Mucosa of rectum (tissue), 2 donors: ENCODE measurements around the gene EVX2.

Experiments used
- H3K27ac ChIP-seq, 2 donors: one replicate each; pipeline ENCODE4 v1.7.0; 2013; ENCODE audit warnings: inconsistent platforms in 2 of 2, low read depth in 2 of 2, low read length in 2 of 2
- H3K27me3 ChIP-seq, 2 donors: one replicate each; pipeline ENCODE4 v1.7.0; 2013; ENCODE audit warnings: low read length in 2 of 2; ENCODE audit not compliant: control insufficient read depth in 2 of 2, insufficient read depth in 2 of 2
- H3K36me3 ChIP-seq, 2 donors: one replicate each; pipeline ENCODE4 v1.7.0; 2013; ENCODE audit warnings: low read length in 2 of 2; ENCODE audit not compliant: control insufficient read depth in 2 of 2, insufficient read depth in 2 of 2
- H3K4me1 ChIP-seq, 2 donors: one replicate each; pipeline ENCODE4 v1.7.0; 2013; ENCODE audit warnings: low read length in 2 of 2, mild to moderate bottlenecking in 1 of 2; ENCODE audit not compliant: control insufficient read depth in 2 of 2, insufficient read depth in 2 of 2
- H3K4me3 ChIP-seq, 2 donors: one replicate each; pipeline ENCODE4 v1.7.0; 2013; ENCODE audit warnings: low read length in 2 of 2
- H3K9ac ChIP-seq, 2 donors: one replicate each; pipeline ENCODE4 v1.7.0; 2013; ENCODE audit warnings: low read length in 2 of 2, low read depth in 1 of 2, mild to moderate bottlenecking in 1 of 2
- H3K9me3 ChIP-seq, 2 donors: one replicate each; pipeline ENCODE4 v1.7.0; 2013; ENCODE audit warnings: low read length in 2 of 2; ENCODE audit not compliant: control insufficient read depth in 2 of 2
- donor health status: healthy.
- donor health status: Normal muscosa, but diverticular disease.

Gene EVX2

GRCh38 chr2:176039375-176039774, 44.4 kb downstream of the EVX2 start:
- Histone ChIP-seq H3K27ac (no peak overlapping the region), H3K9ac (no peak overlapping the region), H3K4me1 (no peaks in the 10 kb centered on the region), H3K27me3 (no peaks in the 10 kb centered on the region), H3K4me3 (no peak overlapping the region), H3K9me3 (no peaks in the 10 kb centered on the region), H3K36me3 (no peaks in the 10 kb centered on the region)

DNA sequence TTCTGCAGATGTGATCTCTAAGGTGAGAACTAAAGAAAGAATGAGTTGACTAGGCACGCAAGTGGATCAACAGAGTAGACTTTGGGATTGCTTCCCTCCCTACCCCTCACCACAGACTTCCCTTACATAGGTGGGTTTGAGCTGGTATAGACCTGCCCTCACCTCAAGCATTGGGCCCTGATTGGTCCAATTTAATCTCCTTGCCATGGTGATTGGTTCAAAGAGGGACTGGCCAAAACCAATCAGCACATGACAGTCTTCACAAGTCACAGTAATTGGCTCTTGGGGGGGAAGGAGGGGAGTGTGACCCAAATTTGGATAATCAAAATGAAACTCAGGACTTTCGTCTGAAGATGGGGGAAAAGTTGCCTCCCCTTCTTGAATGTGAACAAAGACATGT, 45.1 kb downstream of the EVX2 start:
- no peak overlapping the region for H3K27ac ChIP-seq
- H3K4me1 ChIP-seq: no peaks in the 10 kb centered on the region
- H3K4me3 ChIP-seq: no peak overlapping the region
- no peaks in the 10 kb centered on the region for H3K36me3 ChIP-seq
- no peaks in the 10 kb centered on the region for H3K9me3 ChIP-seq
- no peak overlapping the region for H3K9ac ChIP-seq
- H3K27me3 ChIP-seq: no peaks in the 10 kb centered on the region

GRCh38 chr2:176035013-176035691, 48.6 kb downstream of the EVX2 start:
- Histone ChIP-seq H3K4me1 (peaks cover 2% of the 10 kb centered on the region in 2 donors), H3K9ac (no peak overlapping the region), H3K36me3 (no peaks in the 10 kb centered on the region), H3K27ac (no peak overlapping the region), H3K9me3 (no peaks in the 10 kb centered on the region), H3K4me3 (no peak overlapping the region), H3K27me3 (no peaks in the 10 kb centered on the region)

GRCh38 chr2:176027806-176028205, 56.0 kb downstream of the EVX2 start:
- H3K9ac ChIP-seq: peak overlapping the region in 1 of 2 donors; percentile 8
- no peaks in the 10 kb centered on the region for H3K36me3 ChIP-seq
- H3K4me3 ChIP-seq: no peak overlapping the region
- H3K27me3 ChIP-seq: peaks cover 0 to 4% of the 10 kb centered on the region in 2 donors
- H3K9me3 ChIP-seq: no peaks in the 10 kb centered on the region
- no peak overlapping the region for H3K27ac ChIP-seq
- H3K4me1 ChIP-seq: peaks cover 2 to 3% of the 10 kb centered on the region in 2 donors
